ENCODE measurements around the gene CDK9. TPM values are rescaled to one million over a fixed set of nuclear protein-coding genes. Genes with fewer than 3 reads are reported as not detected.
"Not testable (repeated sequence)": the region's sequence is repeated elsewhere in the genome, so short reads cannot be mapped to it uniquely, and the experiment has no call there.

CDK9 gene
- total RNA-seq, 2 donors from 2014 or later, result 51.4 to 58.7 TPM

DNA sequence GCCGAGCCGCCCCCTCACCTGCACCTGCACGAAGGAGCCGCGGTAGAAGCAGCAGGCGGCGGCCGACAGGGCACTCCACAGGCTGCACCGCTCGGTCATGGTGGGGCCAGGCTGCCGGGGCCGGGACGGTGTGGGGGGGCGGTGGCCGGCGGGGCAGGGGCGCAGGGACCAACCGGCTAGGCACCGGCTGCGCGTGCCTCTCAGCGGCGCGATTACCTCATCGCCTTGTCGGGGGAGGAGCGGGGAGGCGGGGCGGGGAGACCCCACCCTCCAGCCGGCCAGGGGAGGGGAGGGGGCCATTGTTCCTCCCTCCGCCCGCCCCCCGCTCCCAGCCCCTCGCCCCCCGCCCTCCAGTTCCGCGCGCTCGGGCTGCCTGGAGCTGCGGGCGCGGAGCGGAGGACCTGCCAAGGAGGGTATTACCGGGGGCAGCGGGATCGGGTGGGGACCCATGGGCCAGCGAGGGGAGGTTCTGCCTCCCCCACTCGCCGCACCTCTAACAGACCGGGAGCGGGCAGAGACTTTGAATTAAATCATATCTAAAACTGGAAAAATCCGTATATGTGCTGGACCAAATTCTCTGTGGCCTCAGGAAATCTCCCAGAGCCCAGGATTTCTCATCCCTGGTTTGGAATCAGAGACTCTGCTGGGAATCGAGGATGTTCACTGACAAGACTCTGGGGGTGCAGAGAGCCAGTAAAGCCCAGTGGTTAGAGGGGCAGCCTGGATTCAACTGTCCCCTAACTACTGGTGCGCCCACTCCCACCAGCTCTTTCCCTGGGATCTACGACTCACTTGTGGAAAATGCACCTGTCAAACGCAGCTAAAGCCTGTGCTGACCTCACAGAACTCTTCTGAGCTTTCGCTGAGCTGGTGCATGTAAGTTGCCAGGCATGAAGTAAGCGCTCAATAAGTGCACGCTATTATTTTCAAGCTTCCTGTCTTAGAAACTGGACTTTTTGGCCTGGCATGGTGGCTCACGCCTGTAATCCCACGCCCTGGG is 30.5 kb upstream of the CDK9 start:
- 17 to 61% methylated on average over 9 to 49 of the region's 61 CpGs for WGBS, 2 donors
- no peak overlapping the region for H3K27ac ChIP-seq
- TF ChIP-seq POLR2A (IDR thresholded peaks at IDR 0.05), result no peak
- TF ChIP-seq, protein P1, sequence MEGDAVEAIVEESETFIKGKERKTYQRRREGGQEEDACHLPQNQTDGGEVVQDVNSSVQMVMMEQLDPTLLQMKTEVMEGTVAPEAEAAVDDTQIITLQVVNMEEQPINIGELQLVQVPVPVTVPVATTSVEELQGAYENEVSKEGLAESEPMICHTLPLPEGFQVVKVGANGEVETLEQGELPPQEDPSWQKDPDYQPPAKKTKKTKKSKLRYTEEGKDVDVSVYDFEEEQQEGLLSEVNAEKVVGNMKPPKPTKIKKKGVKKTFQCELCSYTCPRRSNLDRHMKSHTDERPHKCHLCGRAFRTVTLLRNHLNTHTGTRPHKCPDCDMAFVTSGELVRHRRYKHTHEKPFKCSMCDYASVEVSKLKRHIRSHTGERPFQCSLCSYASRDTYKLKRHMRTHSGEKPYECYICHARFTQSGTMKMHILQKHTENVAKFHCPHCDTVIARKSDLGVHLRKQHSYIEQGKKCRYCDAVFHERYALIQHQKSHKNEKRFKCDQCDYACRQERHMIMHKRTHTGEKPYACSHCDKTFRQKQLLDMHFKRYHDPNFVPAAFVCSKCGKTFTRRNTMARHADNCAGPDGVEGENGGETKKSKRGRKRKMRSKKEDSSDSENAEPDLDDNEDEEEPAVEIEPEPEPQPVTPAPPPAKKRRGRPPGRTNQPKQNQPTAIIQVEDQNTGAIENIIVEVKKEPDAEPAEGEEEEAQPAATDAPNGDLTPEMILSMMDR (IDR thresholded peaks at IDR 0.05), result no peak
- no peaks in the 10 kb centered on the region for H3K36me3 ChIP-seq (replicated peaks in 1 of 2; ENCODE audit: insufficient read depth in 1 of 2, low read depth in 2 of 2)
- no peaks in the 10 kb centered on the region for H3K9me3 ChIP-seq
- H3K4me3 ChIP-seq, result no peak overlapping the region
- DNase-seq, result no peak
- H3K27me3 ChIP-seq, result peaks cover 0 to 15% of the 10 kb centered on the region in 2 donors
- peak; percentile 25 for ATAC-seq
- H3K4me1 ChIP-seq, result peaks cover 7% of the 10 kb centered on the region
- intact Hi-C loops (cut with DNase I), result no loop called here

DNA sequence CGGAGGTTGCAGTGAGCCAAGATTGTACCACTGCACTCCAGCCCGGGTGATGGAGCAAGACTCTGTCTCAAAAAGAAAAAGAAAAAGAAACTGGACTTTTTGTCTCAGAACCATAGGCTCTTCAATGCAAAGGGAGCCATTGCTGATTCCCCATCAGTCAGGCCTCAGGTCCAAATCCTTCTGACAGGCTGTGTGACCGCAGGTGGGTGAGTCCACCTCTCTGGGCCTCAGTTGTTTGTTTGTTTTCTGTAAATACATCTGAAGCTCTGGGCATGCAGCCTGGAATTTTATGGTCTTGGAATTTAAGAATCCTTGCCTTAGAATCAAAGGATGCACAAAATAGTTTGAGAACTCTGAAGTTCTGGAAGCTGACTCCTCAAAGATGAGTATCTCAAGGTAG is 29.6 kb upstream of the CDK9 start:
- H3K4me1 ChIP-seq, result peaks cover 7% of the 10 kb centered on the region
- H3K4me3 ChIP-seq, result no peak overlapping the region
- DNase-seq, result no peak
- H3K9me3 ChIP-seq, result no peaks in the 10 kb centered on the region
- no peak overlapping the region for H3K27ac ChIP-seq
- 81 to 86% methylated on average over 3 of the region's 3 CpGs for WGBS, 2 donors
- ATAC-seq, result no peak
- TF ChIP-seq POLR2A (IDR thresholded peaks at IDR 0.05), result no peak
- TF ChIP-seq, protein P1 (IDR thresholded peaks at IDR 0.05), result no peak
- H3K36me3 ChIP-seq (replicated peaks in 1 of 2; ENCODE audit: insufficient read depth in 1 of 2, low read depth in 2 of 2), result no peaks in the 10 kb centered on the region
- intact Hi-C loops (cut with DNase I), result no loop called here
- peaks cover 0 to 15% of the 10 kb centered on the region in 2 donors for H3K27me3 ChIP-seq

DNA sequence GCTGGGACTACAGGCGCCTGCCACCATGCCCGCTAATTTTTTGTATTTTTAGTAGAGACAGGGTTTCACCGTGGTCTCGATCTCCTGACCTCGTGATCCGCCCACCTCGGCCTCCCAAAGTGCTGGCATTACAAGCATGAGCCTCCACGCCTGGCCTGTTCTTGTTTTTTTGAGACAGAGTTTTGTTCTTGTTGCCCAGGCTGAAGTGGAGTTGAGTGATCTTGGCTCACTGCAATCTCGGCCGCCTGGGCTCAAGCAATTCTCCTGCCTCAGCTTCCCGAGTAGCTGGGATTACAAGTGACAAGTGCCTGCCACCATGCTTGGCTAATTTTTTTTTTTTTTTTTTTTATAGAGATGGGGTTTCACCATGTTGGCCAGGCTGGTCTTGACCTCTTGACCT is 29.1 kb upstream of the CDK9 start:
- H3K27ac ChIP-seq, result not testable (repeated sequence)
- H3K27me3 ChIP-seq, result peaks cover 0 to 15% of the 10 kb centered on the region in 2 donors

DNA sequence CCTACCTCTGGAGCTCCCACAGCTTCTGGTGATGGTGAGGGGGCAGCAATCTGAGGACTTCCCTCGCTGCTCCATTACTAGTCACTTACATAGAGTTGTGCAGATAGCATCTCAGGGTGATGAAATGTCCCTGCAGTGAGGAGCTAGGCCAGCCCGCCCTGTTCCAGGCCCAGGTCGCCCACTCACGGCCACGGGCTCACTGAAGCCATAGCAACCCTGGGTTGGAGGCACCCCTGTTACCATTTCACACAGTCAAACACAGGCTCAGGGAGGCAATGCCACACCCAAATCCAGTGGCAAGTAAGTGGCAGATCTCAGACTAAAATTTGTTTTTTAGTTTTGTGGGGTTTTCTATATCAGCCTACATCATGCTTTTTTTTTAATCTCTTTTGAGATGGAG is 27.0 kb upstream of the CDK9 start:
- Histone ChIP-seq H3K27ac (no peak overlapping the region), H3K27me3 (peaks cover 0 to 11% of the 10 kb centered on the region in 2 donors), H3K36me3 (replicated peaks in 1 of 2; ENCODE audit: insufficient read depth in 1 of 2, low read depth in 2 of 2) (no peaks in the 10 kb centered on the region), H3K9me3 (no peaks in the 10 kb centered on the region), H3K4me1 (peaks cover 7% of the 10 kb centered on the region), H3K4me3 (no peak overlapping the region)
- ATAC-seq (no peak), DNase-seq (no peak)
- intact Hi-C loops (cut with DNase I), result no loop called here
- 75 to 95% methylated on average over 4 to 5 of the region's 5 CpGs for WGBS, 2 donors
- no peak for TF ChIP-seq POLR2A (IDR thresholded peaks at IDR 0.05)
- TF ChIP-seq, protein P1 (IDR thresholded peaks at IDR 0.05), result no peak

More for the DNA sequence above, 29.1 kb upstream of the CDK9 start:
- DNase-seq; H3K4me1 ChIP-seq; H3K36me3 ChIP-seq (replicated peaks in 1 of 2; ENCODE audit: insufficient read depth in 1 of 2, low read depth in 2 of 2); intact Hi-C loops (cut with DNase I); H3K4me3 ChIP-seq; H3K9me3 ChIP-seq; ATAC-seq: not testable (repeated sequence)
- 69 to 71% methylated on average over 11 of the region's 11 CpGs for WGBS, 2 donors

DNA sequence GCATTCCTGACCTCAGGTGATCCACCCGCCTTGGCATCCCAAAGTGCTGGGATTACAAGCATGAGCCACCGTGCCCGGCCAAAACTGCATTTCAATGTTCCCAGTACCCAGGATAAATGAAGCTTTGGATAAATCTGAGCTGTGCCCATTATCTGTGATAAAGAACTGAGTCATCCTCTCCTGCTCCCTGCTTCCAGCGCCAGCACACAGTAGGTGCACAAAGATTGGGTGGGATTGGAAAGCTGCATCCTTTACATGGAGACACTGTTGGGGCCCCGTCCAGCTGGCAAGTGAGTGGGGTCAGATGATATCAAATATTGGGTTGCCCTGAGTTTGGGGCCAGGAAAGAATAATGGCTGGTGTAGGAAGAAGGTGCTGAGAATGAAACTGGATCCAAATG is 24.8 kb upstream of the CDK9 start:
- TF ChIP-seq POLR2A (IDR thresholded peaks at IDR 0.05), result no peak
- TF ChIP-seq, protein P1 (IDR thresholded peaks at IDR 0.05), result no peak
- intact Hi-C loops (cut with DNase I), result no loop called here
- no peak overlapping the region for H3K4me3 ChIP-seq
- H3K9me3 ChIP-seq, result no peaks in the 10 kb centered on the region
- H3K27ac ChIP-seq, result no peak overlapping the region
- no peaks in the 10 kb centered on the region for H3K36me3 ChIP-seq (replicated peaks in 1 of 2; ENCODE audit: insufficient read depth in 1 of 2, low read depth in 2 of 2)
- no peaks in the 10 kb centered on the region for H3K4me1 ChIP-seq
- DNase-seq (no peak), ATAC-seq (no peak)
- H3K27me3 ChIP-seq, result no peaks in the 10 kb centered on the region
- WGBS, 2 donors, result 56 to 75% methylated on average over 3 to 5 of the region's 5 CpGs

Data from body of pancreas (tissue), 4 donors.